ENCODE results near the gene NPDC1. TPM values are rescaled to one million over a fixed set of nuclear protein-coding genes. Genes with fewer than 3 reads are reported as not detected.

Gene NPDC1
- total RNA-seq, 2 experiments from 2014 or later = 15.3 to 16.0 TPM

DNA sequence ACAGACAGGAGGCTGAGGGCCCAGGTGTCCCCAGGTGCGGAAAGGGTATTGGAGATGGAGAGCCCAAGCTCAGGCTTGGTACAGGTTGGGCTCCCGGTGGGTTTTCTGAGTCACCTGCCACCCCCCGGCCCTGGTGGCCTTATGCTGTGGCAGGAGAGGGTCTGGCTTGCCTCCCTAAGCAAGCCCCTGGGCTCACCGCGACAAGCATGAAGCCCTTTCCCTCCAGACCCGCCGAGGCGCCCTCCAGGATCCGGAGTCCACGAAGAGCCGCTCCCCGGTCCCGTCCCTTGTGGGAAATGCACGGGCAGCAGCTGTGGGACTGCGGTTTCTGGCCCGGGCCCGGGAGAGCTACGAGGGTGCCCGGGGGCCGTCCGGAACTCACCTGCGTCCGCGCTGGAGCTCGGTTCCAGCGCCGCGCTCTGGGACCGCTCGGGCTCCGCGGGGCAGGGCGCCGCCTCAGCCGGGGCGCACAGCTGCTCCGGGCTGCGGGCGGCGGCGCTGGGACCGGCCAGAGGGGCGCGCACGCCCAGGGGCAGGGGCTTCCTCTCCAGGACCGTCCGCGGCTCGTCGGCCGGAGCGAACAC, 23.6 kb upstream of the NPDC1 start:
- DNase-seq = peak in 1 of 14 experiments; percentile 34
- Mint-ChIP-seq H3K27me3 (peaks cover 4% of the 10 kb centered on the region), H3K36me3 (ENCODE audit: low read depth) (no peaks in the 10 kb centered on the region), H3K4me3 (peak overlapping the region; percentile 30), H3K4me1 (ENCODE audit: low read depth) (peaks cover 16% of the 10 kb centered on the region), H3K9me3 (no peaks in the 10 kb centered on the region), H3K27ac (no peak overlapping the region)
- Histone ChIP-seq H3K27ac (ENCODE audit: low read depth in 1 of 2, low read length in 2 of 2) (no peak overlapping the region), H3K4me1 (ENCODE audit: insufficient read depth, low read length) (peaks cover 28% of the 10 kb centered on the region), H3K36me3 (ENCODE audit: insufficient read depth, low read length) (no peaks in the 10 kb centered on the region), H3K4me3 (ENCODE audit: low read length) (no peak overlapping the region), H3K27me3 (ENCODE audit: control insufficient read depth in 1 of 2, insufficient read depth in 2 of 2, low read length in 2 of 2) (peaks cover 0 to 8% of the 10 kb centered on the region in 2 experiments), H3K9me3 (ENCODE audit: control insufficient read depth in 1 of 2, insufficient read depth in 1 of 2, low read length in 2 of 2) (no peaks in the 10 kb centered on the region)
- ChIA-PET POLR2A (interaction anchor here (0.8 to 5.2 kb wide), 8 partner anchors 17 to 342 kb away, joined by 3 to 62 read pairs (median 4); partner anchors contain the start of genes MAN1B1 and TUBB4B), CTCF (interaction anchor here (0.7 to 2.8 kb wide), 5 partner anchors 23 to 167 kb away, joined by 3 to 15 read pairs (median 4); partner anchors contain the start of gene NPDC1)
- ATAC-seq (ENCODE audit: poor library complexity) = no peak
- intact Hi-C loops (cut with DNase I, micrococcal nuclease) = loop anchor here in 1 of 2 experiments (2.0 to 10.0 kb wide), 2 partner anchors 17 to 285 kb away; partner anchors contain the start of gene MAN1B1
- TF ChIP-seq, protein P1, sequence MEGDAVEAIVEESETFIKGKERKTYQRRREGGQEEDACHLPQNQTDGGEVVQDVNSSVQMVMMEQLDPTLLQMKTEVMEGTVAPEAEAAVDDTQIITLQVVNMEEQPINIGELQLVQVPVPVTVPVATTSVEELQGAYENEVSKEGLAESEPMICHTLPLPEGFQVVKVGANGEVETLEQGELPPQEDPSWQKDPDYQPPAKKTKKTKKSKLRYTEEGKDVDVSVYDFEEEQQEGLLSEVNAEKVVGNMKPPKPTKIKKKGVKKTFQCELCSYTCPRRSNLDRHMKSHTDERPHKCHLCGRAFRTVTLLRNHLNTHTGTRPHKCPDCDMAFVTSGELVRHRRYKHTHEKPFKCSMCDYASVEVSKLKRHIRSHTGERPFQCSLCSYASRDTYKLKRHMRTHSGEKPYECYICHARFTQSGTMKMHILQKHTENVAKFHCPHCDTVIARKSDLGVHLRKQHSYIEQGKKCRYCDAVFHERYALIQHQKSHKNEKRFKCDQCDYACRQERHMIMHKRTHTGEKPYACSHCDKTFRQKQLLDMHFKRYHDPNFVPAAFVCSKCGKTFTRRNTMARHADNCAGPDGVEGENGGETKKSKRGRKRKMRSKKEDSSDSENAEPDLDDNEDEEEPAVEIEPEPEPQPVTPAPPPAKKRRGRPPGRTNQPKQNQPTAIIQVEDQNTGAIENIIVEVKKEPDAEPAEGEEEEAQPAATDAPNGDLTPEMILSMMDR (IDR thresholded peaks at IDR 0.05) = no peak

- ATAC-seq (ENCODE audit: poor library complexity) = no peak
- H3K4me3 Mint-ChIP-seq = peak overlapping the region; percentile 54
These were observed 22.8 kb upstream of the NPDC1 start for GRCh38 chr9:137068539-137069507.

More at GRCh38 chr9:137068539-137069507, 22.8 kb upstream of the NPDC1 start:
- no peaks in the 10 kb centered on the region for H3K9me3 ChIP-seq (ENCODE audit: control insufficient read depth in 1 of 2, insufficient read depth in 1 of 2, low read length in 2 of 2)
- intact Hi-C loops (cut with DNase I, micrococcal nuclease) = loop anchor here in 1 of 2 experiments (10.0 kb wide), 1 partner anchor 284 kb away; no protein-coding TSS in a partner anchor
- H3K36me3 ChIP-seq (ENCODE audit: insufficient read depth, low read length) = no peaks in the 10 kb centered on the region
- CTCF ChIA-PET = interaction anchor here (1.3 to 3.6 kb wide), 6 partner anchors 9 to 159 kb away, joined by 4 to 38 read pairs (median 13); partner anchors contain the start of genes ABCA2, NPDC1 and RNF224
- peaks cover 0 to 8% of the 10 kb centered on the region in 2 experiments for H3K27me3 ChIP-seq (ENCODE audit: control insufficient read depth in 1 of 2, insufficient read depth in 2 of 2, low read length in 2 of 2)
- no peak overlapping the region for H3K27ac Mint-ChIP-seq
- H3K4me3 ChIP-seq (ENCODE audit: low read length) = no peak overlapping the region
- H3K4me1 ChIP-seq (ENCODE audit: insufficient read depth, low read length) = peaks cover 35% of the 10 kb centered on the region
- no peak for DNase-seq
- no peak overlapping the region for H3K27ac ChIP-seq (ENCODE audit: low read depth in 1 of 2, low read length in 2 of 2)
- H3K4me1 Mint-ChIP-seq (ENCODE audit: low read depth) = peaks cover 16% of the 10 kb centered on the region
- POLR2A ChIA-PET = interaction anchor here (0.9 to 5.2 kb wide), 5 partner anchors 9 to 172 kb away, joined by 3 to 62 read pairs (median 10); partner anchors contain the start of genes MAN1B1 and TUBB4B
- no peaks in the 10 kb centered on the region for H3K36me3 Mint-ChIP-seq (ENCODE audit: low read depth)
- no peaks in the 10 kb centered on the region for H3K9me3 Mint-ChIP-seq
- peaks cover 4% of the 10 kb centered on the region for H3K27me3 Mint-ChIP-seq
- TF ChIP-seq, protein P1 (IDR thresholded peaks at IDR 0.05) = no peak
